ENCODE results near the gene HOXD13.

- no peak for TF ChIP-seq CTCF (IDR thresholded peaks at IDR 0.05; ENCODE audit: low read depth, low read length)
- no peak for TF ChIP-seq POLR2A (IDR thresholded peaks at IDR 0.05; ENCODE audit: extremely low read depth, insufficient read length)
- TF ChIP-seq MYC (IDR thresholded peaks at IDR 0.05; ENCODE audit: low read depth, low read length) = no peak
These were observed 8.1 kb downstream of the HOXD13 start for GRCh38 chr2:176100547-176101140.
